ENCODE results near the gene IL1R2. TPM values are rescaled to one million over a fixed set of nuclear protein-coding genes. Genes with fewer than 3 reads are reported as not detected.

The IL1R2 gene
- total RNA-seq, 4 donors from 2014 or later, result 2.3 to 18.2 (median 7.0) TPM

DNA sequence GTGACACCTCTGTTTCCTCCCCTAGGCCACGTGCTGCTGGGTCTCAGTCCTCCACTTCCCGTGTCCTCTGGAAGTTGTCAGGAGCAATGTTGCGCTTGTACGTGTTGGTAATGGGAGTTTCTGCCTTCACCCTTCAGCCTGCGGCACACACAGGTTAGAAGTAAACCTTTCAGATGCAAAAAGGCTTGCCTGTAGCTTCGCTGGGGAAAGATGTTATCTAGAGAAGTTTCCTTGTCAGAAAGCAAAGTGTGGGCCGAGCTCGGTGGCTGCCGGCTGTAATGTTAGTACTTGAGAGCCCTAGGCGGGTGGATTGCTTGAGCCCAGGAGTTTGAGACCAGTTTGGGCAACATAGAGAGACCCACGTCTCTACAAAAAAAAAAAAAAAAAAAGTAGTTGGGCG is 16.7 kb downstream of the IL1R2 start:
- Histone ChIP-seq H3K27ac (no peak overlapping the region), H3K36me3 (no peaks in the 10 kb centered on the region), H3K4me3 (no peak overlapping the region), H3K4me1 (peaks cover 0 to 10% (median 0%) of the 10 kb centered on the region in 4 donors), H3K9me3 (no peaks in the 10 kb centered on the region), H3K27me3 (no peaks in the 10 kb centered on the region)
- TF ChIP-seq CTCF (IDR thresholded peaks at IDR 0.05) (no peak), POLR2A (IDR thresholded peaks at IDR 0.05) (no peak)
- no peak for DNase-seq

GRCh38 chr2:102009557-102009956 is 17.8 kb downstream of the IL1R2 start:
- peaks cover 0 to 10% (median 0%) of the 10 kb centered on the region in 4 donors for H3K4me1 ChIP-seq
- no peaks in the 10 kb centered on the region for H3K27me3 ChIP-seq
- H3K9me3 ChIP-seq, result no peaks in the 10 kb centered on the region
- TF ChIP-seq POLR2A (IDR thresholded peaks at IDR 0.05) (no peak), CTCF (IDR thresholded peaks at IDR 0.05) (no peak)
- H3K36me3 ChIP-seq, result no peaks in the 10 kb centered on the region
- no peak for DNase-seq
- no peak overlapping the region for H3K27ac ChIP-seq
- no peak overlapping the region for H3K4me3 ChIP-seq

GRCh38 chr2:102010902-102011301 is 19.1 kb downstream of the IL1R2 start:
- no peaks in the 10 kb centered on the region for H3K9me3 ChIP-seq
- DNase-seq, result no peak
- no peak overlapping the region for H3K4me3 ChIP-seq
- H3K36me3 ChIP-seq, result no peaks in the 10 kb centered on the region
- TF ChIP-seq CTCF (IDR thresholded peaks at IDR 0.05) (no peak), POLR2A (IDR thresholded peaks at IDR 0.05) (no peak)
- H3K27me3 ChIP-seq, result no peaks in the 10 kb centered on the region
- no peaks in the 10 kb centered on the region for H3K4me1 ChIP-seq
- no peak overlapping the region for H3K27ac ChIP-seq

DNA sequence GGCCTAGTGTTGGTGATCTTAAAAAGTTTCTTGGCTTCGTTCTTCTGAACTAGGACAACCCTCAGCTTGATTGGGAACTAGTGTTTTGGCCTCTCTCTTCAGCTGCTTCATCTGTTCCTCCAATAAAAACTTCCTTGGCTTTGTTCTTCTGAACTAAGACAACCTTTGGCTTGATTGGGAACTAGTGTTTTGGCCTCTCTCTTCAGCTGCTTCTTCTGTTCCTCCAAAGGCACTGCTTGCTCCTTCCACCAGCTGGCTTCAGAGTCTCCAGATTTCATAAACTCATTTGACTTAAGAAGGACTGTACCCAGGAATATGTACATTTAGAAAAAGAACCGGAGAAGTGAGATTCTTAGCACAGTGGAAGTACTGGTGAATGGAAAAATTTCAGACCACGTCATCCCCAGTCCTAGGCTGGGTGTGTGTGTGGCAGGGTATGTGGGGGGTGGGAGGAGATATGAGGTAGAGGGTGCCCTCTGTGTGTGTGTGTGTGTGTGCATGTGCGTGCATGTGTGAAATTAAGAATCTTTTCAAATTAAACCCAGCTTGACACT is 20.4 kb downstream of the IL1R2 start:
- no peak for DNase-seq
- Histone ChIP-seq H3K4me3 (no peak overlapping the region), H3K27me3 (no peaks in the 10 kb centered on the region), H3K4me1 (no peaks in the 10 kb centered on the region), H3K9me3 (no peaks in the 10 kb centered on the region), H3K27ac (no peak overlapping the region), H3K36me3 (no peaks in the 10 kb centered on the region)
- TF ChIP-seq POLR2A (IDR thresholded peaks at IDR 0.05), result no peak
- no peak for TF ChIP-seq CTCF (IDR thresholded peaks at IDR 0.05)

GRCh38 chr2:102013206-102014040 is 21.7 kb downstream of the IL1R2 start:
- H3K27ac ChIP-seq, result no peak overlapping the region
- H3K9me3 ChIP-seq, result no peaks in the 10 kb centered on the region
- no peaks in the 10 kb centered on the region for H3K4me1 ChIP-seq
- no peak for DNase-seq
- no peak for TF ChIP-seq POLR2A (IDR thresholded peaks at IDR 0.05)
- TF ChIP-seq CTCF (IDR thresholded peaks at IDR 0.05), result no peak
- H3K27me3 ChIP-seq, result no peaks in the 10 kb centered on the region
- H3K4me3 ChIP-seq, result no peak overlapping the region
- no peaks in the 10 kb centered on the region for H3K36me3 ChIP-seq

All from Peyer's patch (tissue), 4 donors.